HepG2 (cell line): ENCODE results near the gene CDH22. TPM values are rescaled to one million over a fixed set of nuclear protein-coding genes. Genes with fewer than 3 reads are reported as not detected.

ENCODE experiments used
- AGO2 ChIP-seq: fragments of 200-400 bp; formaldehyde crosslinking; optimal IDR thresholded peaks from 2 replicates; pipeline ENCODE3; 2017; ENCODE audit warnings: mild to moderate bottlenecking, low read depth, low read length, moderate library complexity
- FOXK1 ChIP-seq: sonication (generic); formaldehyde crosslinking; IDR thresholded peaks from 2 replicates; pipeline ENCODE4 v1.4.0; 2020; ENCODE audit warnings: low read depth, missing genetic modification reagents, borderline replicate concordance
- MXD1 ChIP-seq: sonication (generic); formaldehyde crosslinking; IDR thresholded peaks from 2 replicates; pipeline ENCODE4 v1.4.0; 2020; ENCODE audit warnings: mild to moderate bottlenecking, missing genetic modification reagents
- NFAT5 ChIP-seq: sonication (generic); formaldehyde crosslinking; IDR thresholded peaks from 2 replicates; pipeline ENCODE4 v1.4.0; 2020; ENCODE audit warnings: missing genetic modification reagents
- SOX5 ChIP-seq: IDR thresholded peaks from 2 replicates; pipeline ENCODE4 v1.6.1; 2016; ENCODE audit warnings: borderline replicate concordance
- TCF7L2 ChIP-seq: IDR thresholded peaks from 2 replicates; pipeline ENCODE4 v1.6.1; 2011; ENCODE audit warnings: mild to moderate bottlenecking, low read depth, low read length, moderate library complexity
- UBTF ChIP-seq: sonication (generic); formaldehyde crosslinking; IDR thresholded peaks from 2 replicates; pipeline ENCODE4 v1.4.0; 2020; ENCODE audit warnings: mild to moderate bottlenecking, missing genetic modification reagents
- ZFP41 ChIP-seq: sonication (generic); formaldehyde crosslinking; IDR thresholded peaks from 2 replicates; pipeline ENCODE4 v1.4.0; 2020; ENCODE audit warnings: mild to moderate bottlenecking, missing genetic modification reagents, borderline replicate concordance
- ZNF274 ChIP-seq: sonication (generic); formaldehyde crosslinking; IDR thresholded peaks from 2 replicates; pipeline ENCODE4 v1.5.1; 2020; ENCODE audit warnings: mild to moderate bottlenecking, missing genetic modification reagents
- ZNF281 ChIP-seq: sonication (generic); formaldehyde crosslinking; IDR thresholded peaks from 2 replicates; pipeline ENCODE4 v1.4.0; 2020; ENCODE audit warnings: missing genetic modification reagents, borderline replicate concordance
- ZNF329 ChIP-seq: sonication (generic); formaldehyde crosslinking; IDR thresholded peaks from 2 replicates; pipeline ENCODE4 v1.9.0; 2021; ENCODE audit warnings: low read depth, mild to moderate bottlenecking, missing genetic modification reagents
- ZNF333 ChIP-seq: sonication (generic); formaldehyde crosslinking; IDR thresholded peaks from 2 replicates; pipeline ENCODE4 v1.4.0; 2020; ENCODE audit warnings: mild to moderate bottlenecking, missing genetic modification reagents, borderline replicate concordance
- ZNF546 ChIP-seq: sonication (generic); formaldehyde crosslinking; conservative IDR thresholded peaks from 2 replicates; pipeline ENCODE4 v1.8.1; 2023; ENCODE audit warnings: mild to moderate bottlenecking, missing genetic modification reagents
- ZXDC ChIP-seq: sonication (generic); formaldehyde crosslinking; IDR thresholded peaks from 2 replicates; pipeline ENCODE4 v1.5.0; 2020; ENCODE audit warnings: mild to moderate bottlenecking, missing genetic modification reagents
- polyA plus RNA-seq, 8 experiments: library from polyadenylated mRNA; depleted of rRNA in 3 of 8; stranded (reverse) in 7 of 8; unstranded in 1 of 8; fragments of >200 nt; fragmentation: Illumina TruSeq in 4 of 8; extraction: Trizol in 4 of 8; gene quantifications; 2 replicates each; pipeline versions ENCODE4 v1.2.1 to v1.2.3, GENCODE V29; 2011 to 2016; ENCODE audit warnings: low read depth in 4 of 8, missing spikeins in 1 of 8, mixed read lengths in 1 of 8; ENCODE audit not compliant: insufficient read depth in 1 of 8
- total RNA-seq, 5 experiments: library from RNA; depleted of rRNA; stranded (reverse); fragments of >200 nt; fragmentation: Illumina TruSeq; extraction: Trizol; gene quantifications; 2 replicates each; pipeline ENCODE4 v1.2.3, GENCODE V29; 2016; ENCODE audit warnings: low read depth in 1 of 5

Gene CDH22
- total and polyA plus RNA-seq, 2 of the 13 experiments (the other 11 are each of a cell fraction or from before 2014, with no cell fraction given) = not detected

- TF ChIP-seq FOXK1 (CRISPR knock-in tag) (peak; percentile 54; the same call in 1 of the 2 replicates), NFAT5 (CRISPR knock-in tag) (peak; percentile 75; the same call in 1 of the 2 replicates), ZNF281 (CRISPR knock-in tag) (peak; percentile 73; the same call in 1 of the 2 replicates), ZNF333 (CRISPR knock-in tag) (peak; percentile 37; the same call in 1 of the 2 replicates), ZFP41 (no peak), AGO2 (no peak), UBTF (0 out of 2 replicates have a peak, but pooled peaks have one; percentile 15), SOX5 (0 out of 2 replicates have a peak, but pooled peaks have one; percentile 13), ZNF546 (CRISPR knock-in tag) (peak; percentile 65; the same call in 1 of the 2 replicates), ZNF329 (CRISPR knock-in tag) (no peak), TCF7L2 (no peak), ZXDC (CRISPR knock-in tag) (peak; percentile 75; the same call in 1 of the 2 replicates), ZNF274 (CRISPR knock-in tag) (peak; percentile 63; the same call in 1 of the 2 replicates), MXD1 (CRISPR knock-in tag) (peak; percentile 62)
Observed at GRCh38 chr20:46230801-46231282, 77.5 kb downstream of the CDH22 start (continued).
